ENCODE results near the gene RSPH10B2.
A peak's percentile ranks its signal among the peaks of the same experiment; 100 is the strongest.
"Not testable (repeated sequence)": the region's sequence is repeated elsewhere in the genome, so short reads cannot be mapped to it uniquely, and the experiment has no call there.

RSPH10B2 gene

GRCh38 chr7:6843654-6844053 lies 89.8 kb downstream of the RSPH10B2 start:
- not testable (repeated sequence) for DNase-seq

GRCh38 chr7:6845971-6846449 lies 92.1 kb downstream of the RSPH10B2 start:
- peak; percentile 7 for DNase-seq

GRCh38 chr7:6847751-6848150 lies 93.8 kb downstream of the RSPH10B2 start:
- DNase-seq: not testable (repeated sequence)

Data from NCI-H748 treated with DMSO at 0.1 percent for 48 hours (cell line).